ENCODE measurements around the gene ABCA7.

- no peak for TF ChIP-seq CTCF (IDR thresholded peaks at IDR 0.05; ENCODE audit: low read depth, low read length, poor library complexity, severe bottlenecking)
- no peak for TF ChIP-seq EZH2phosphoT487 (IDR thresholded peaks at IDR 0.05; ENCODE audit: borderline replicate concordance, low read length)
These were observed 39.7 kb downstream of the ABCA7 start for GRCh38 chr19:1079566-1080111.

Data from DOHH2 (cell line).